Erythroblast (primary cell): ENCODE results near the gene CHRNA5.

Source experiments
- GATA1 ChIP-seq: IDR thresholded peaks from 2 replicates; pipeline ENCODE4 v1.6.1; 2011; ENCODE audit warnings: low read depth, mild to moderate bottlenecking, control low read depth, low read length, moderate library complexity
- POLR2A ChIP-seq: IDR thresholded peaks from 2 replicates; pipeline ENCODE4 v1.6.1; 2011; ENCODE audit warnings: mild to moderate bottlenecking, low read length

GRCh38 chr15:78605201-78605600 lies 39.9 kb downstream of the CHRNA5 start:
- TF ChIP-seq POLR2A = no peak
- no peak for TF ChIP-seq GATA1
